ENCODE data around the gene RFNG. TPM values are rescaled to one million over a fixed set of nuclear protein-coding genes. Genes with fewer than 3 reads are reported as not detected.

Gene RFNG
- total and polyA plus RNA-seq, 2 of the 4 experiments (the other 2 are of a cell fraction), result 6.8 to 47.3 TPM

DNA sequence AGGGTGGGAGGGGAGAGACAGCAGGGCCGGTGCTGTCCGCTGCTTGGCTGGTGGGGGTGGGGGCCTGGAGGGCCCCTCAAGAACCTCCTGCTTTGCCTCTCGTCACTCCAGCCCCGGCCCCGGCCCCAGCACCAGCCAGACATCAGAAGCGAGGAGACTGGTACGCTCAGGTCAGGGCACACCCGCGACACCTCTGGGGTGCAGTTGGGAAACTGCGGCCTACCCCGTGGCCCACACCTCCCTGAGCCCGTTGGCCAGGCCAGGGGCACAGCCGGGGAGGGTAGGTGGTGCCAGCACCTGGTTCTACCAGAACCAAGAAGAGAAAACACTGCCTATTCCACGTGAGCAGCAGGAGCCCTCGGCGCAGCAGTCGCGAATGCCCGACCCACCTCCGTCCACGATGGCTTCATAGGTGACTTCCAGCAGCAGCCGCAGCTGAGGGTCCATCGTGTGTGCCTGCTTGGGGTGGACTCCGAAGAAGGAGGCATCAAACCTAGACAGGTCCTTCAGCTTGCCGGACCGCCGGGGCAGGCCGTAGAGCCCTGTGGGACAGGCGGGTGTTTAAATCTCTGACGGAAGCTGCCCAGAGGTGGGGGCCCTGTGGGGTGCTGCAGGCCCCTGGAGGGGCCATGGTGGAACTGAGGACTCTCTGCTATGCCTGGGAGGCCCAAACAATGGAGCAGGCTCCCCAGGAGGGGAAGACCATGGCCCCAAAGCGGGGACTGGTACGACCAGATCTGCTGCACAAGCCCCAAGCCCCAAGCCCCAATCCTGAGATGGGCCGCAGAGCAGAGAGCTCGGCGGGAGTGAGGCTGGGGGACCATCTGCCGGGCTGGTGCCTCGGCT lies 43.5 kb upstream of the RFNG start:
- ChIA-PET CTCF (no interaction called here), POLR2A (ENCODE audit: unreplicated experiment) (no interaction called here)
- 98% methylated on average over 21 of the region's 37 CpGs; no CpG with 5 or more reads in 1 of the 2 experiments for WGBS, 2 experiments (ENCODE audit: extremely low coverage in 2 of 2, insufficient read length in 1 of 2)
- no peak overlapping the region for H2AK5ac ChIP-seq (ENCODE audit: low read depth, low read length)
- no peak overlapping the region for H3K23ac ChIP-seq (ENCODE audit: low read depth, low read length)
- no peak overlapping the region for H3K18ac ChIP-seq (ENCODE audit: low read depth, low read length)
- intact Hi-C loops (cut with micrococcal nuclease) (no loop called here), in situ Hi-C loops (cut with MboI; ENCODE audit: low sequenced_read_pairs) (no loop called here), dilution Hi-C loops (cut with HindIII; ENCODE audit: low sequenced_read_pairs, unreplicated experiment) (no loop called here)
- H2AK9ac ChIP-seq (replicated peaks; ENCODE audit: low read depth, low read length, poor library complexity), result no peak overlapping the region
- H3K56ac ChIP-seq (ENCODE audit: extremely low read depth, insufficient read depth, low read length), result no peak overlapping the region
- H3K4me1 ChIP-seq (ENCODE audit: control insufficient read depth, insufficient read depth, low read length), result peaks cover 13% of the 10 kb centered on the region
- no peak overlapping the region for H3K4me3 ChIP-seq (ENCODE audit: insufficient read depth, low read depth, low read length)
- H3K79me1 ChIP-seq (ENCODE audit: low read depth in 1 of 2, low read length in 2 of 2), result peaks cover 0 to 50% of the 10 kb centered on the region in 2 experiments
- no TSS peak for BruUV-seq (replicated peaks)
- peaks cover 31% of the 10 kb centered on the region for H4K20me1 ChIP-seq (ENCODE audit: insufficient read depth, low read length)
- no peak overlapping the region for H4K91ac ChIP-seq (ENCODE audit: insufficient read depth, low read depth, low read length)
- no peaks in the 10 kb centered on the region for H3K9me3 ChIP-seq (ENCODE audit: control insufficient read depth, insufficient read depth, low read length)
- H4K5ac ChIP-seq (ENCODE audit: low read depth, low read length), result no peak overlapping the region
- H4K8ac ChIP-seq (ENCODE audit: low read depth in 2 of 2, low read length in 2 of 2), result no peak overlapping the region
- no peak overlapping the region for H2BK20ac ChIP-seq (ENCODE audit: low read depth, low read length)
- no peaks in the 10 kb centered on the region; the same call in 1 of the 2 replicates for H3K9me1 ChIP-seq (ENCODE audit: insufficient read depth, low read length)
- H3K14ac ChIP-seq (replicated peaks; ENCODE audit: low read depth, low read length), result no peak overlapping the region
- H3K9ac ChIP-seq (ENCODE audit: low read depth, low read length), result no peak overlapping the region
- no peak overlapping the region for H2BK5ac ChIP-seq (ENCODE audit: low read depth, low read length, poor library complexity, severe bottlenecking)
- H3K4ac ChIP-seq (ENCODE audit: low read depth, low read length), result no peak overlapping the region
- DNase-seq (no peak), ATAC-seq (ENCODE audit: low read depth) (no peak)
- H3K27ac ChIP-seq (ENCODE audit: insufficient read depth, low read length), result no peak overlapping the region
- H3K4me2 ChIP-seq (ENCODE audit: low read depth, low read length), result no peak overlapping the region
- peaks cover 49% of the 10 kb centered on the region for H3K36me3 ChIP-seq (ENCODE audit: control insufficient read depth, insufficient read depth, low read length)
- H3K27me3 ChIP-seq (ENCODE audit: control insufficient read depth, insufficient read depth, low read length), result no peaks in the 10 kb centered on the region
- no peak overlapping the region for H2BK120ac ChIP-seq (ENCODE audit: low read depth, low read length)
- H2BK15ac ChIP-seq (ENCODE audit: low read depth, low read length), result no peak overlapping the region
- H2AFZ ChIP-seq (replicated peaks; ENCODE audit: low read length, poor library complexity), result no peak overlapping the region
- TF ChIP-seq FOS (IDR thresholded peaks at IDR 0.05; ENCODE audit: low read depth, low read length) (no peak), RFX5 (IDR thresholded peaks at IDR 0.05; ENCODE audit: low read depth, low read length) (no peak), CHD1 (IDR thresholded peaks at IDR 0.05; ENCODE audit: low read depth, low read length) (no peak), MXI1 (IDR thresholded peaks at IDR 0.05; ENCODE audit: borderline replicate concordance, low read depth, low read length) (no peak), RAD21 (IDR thresholded peaks at IDR 0.05; ENCODE audit: low read length) (no peak), NFE2L2 (IDR thresholded peaks at IDR 0.05; ENCODE audit: low read depth, low read length) (no peak), BHLHE40 (IDR thresholded peaks at IDR 0.05; ENCODE audit: low read depth, low read length) (no peak), RCOR1 (IDR thresholded peaks at IDR 0.05; ENCODE audit: insufficient replicate concordance, low read length) (no peak), CTCF (conservative IDR thresholded peaks at IDR 0.05; ENCODE audit: low read depth, low read length) (no peak), SMC3 (IDR thresholded peaks at IDR 0.05; ENCODE audit: low read depth, low read length) (no peak), CEBPB (IDR thresholded peaks at IDR 0.05; ENCODE audit: low read depth, low read length) (no peak), MAFK (IDR thresholded peaks at IDR 0.05; ENCODE audit: low read depth, low read length) (no peak), MAZ (IDR thresholded peaks at IDR 0.05; ENCODE audit: borderline replicate concordance, low read depth, low read length) (no peak), POLR2A (IDR thresholded peaks at IDR 0.05; ENCODE audit: low read depth, low read length) (no peak)
- TF ChIP-seq, protein P1, sequence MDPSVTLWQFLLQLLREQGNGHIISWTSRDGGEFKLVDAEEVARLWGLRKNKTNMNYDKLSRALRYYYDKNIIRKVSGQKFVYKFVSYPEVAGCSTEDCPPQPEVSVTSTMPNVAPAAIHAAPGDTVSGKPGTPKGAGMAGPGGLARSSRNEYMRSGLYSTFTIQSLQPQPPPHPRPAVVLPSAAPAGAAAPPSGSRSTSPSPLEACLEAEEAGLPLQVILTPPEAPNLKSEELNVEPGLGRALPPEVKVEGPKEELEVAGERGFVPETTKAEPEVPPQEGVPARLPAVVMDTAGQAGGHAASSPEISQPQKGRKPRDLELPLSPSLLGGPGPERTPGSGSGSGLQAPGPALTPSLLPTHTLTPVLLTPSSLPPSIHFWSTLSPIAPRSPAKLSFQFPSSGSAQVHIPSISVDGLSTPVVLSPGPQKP (IDR thresholded peaks at IDR 0.05; ENCODE audit: borderline replicate concordance, low read depth, low read length), result no peak
